Upper lobe of left lung (tissue), 6 donors: ENCODE data around the gene EXOC1. TPM values are rescaled to one million over a fixed set of nuclear protein-coding genes. Genes with fewer than 3 reads are reported as not detected.
A peak's percentile ranks its signal among the peaks of the same experiment; 100 is the strongest.

Source experiments
- ATAC-seq, 2 donors: fragments of 200-7000 bp; cut with Tn5 transposase; one replicate each; pipeline ENCODE4 v1.9.1; 2022; ENCODE audit warnings: mild to moderate bottlenecking in 2 of 2, moderate library complexity in 2 of 2; ENCODE audit not compliant: low FRiP score in 2 of 2
- DNase-seq, 2 donors: peaks; one replicate each; pipeline ENCODE4 v3.0.0-alpha.2; 2019 to 2020
- H3K27ac ChIP-seq, 4 donors: fragments of 200-600 bp; sonication (generic); one replicate each; pipeline ENCODE4 v1.5.1; 2016 to 2019
- H3K27me3 ChIP-seq, 4 donors: fragments of 200-600 bp; sonication (generic); one replicate each; pipeline ENCODE4 v1.5.1; 2017 to 2019
- H3K36me3 ChIP-seq, 4 donors: fragments of 200-600 bp; sonication (generic); one replicate each; pipeline ENCODE4 v1.5.1; 2016 to 2019
- H3K4me1 ChIP-seq, 4 donors: fragments of 200-600 bp; sonication (generic); one replicate each; pipeline ENCODE4 v1.5.1; 2018 to 2019
- H3K4me3 ChIP-seq, 4 donors: fragments of 200-600 bp; sonication (generic); one replicate each; pipeline ENCODE4 v1.5.1; 2017 to 2019; ENCODE audit warnings: mild to moderate bottlenecking in 2 of 4, moderate library complexity in 1 of 4
- H3K9me3 ChIP-seq, 4 donors: fragments of 200-600 bp; sonication (generic); one replicate each; pipeline ENCODE4 v1.5.1; 2018 to 2019
- CTCF ChIP-seq, 6 experiments: fragments of 450-650 bp in 4 of 6; fragments of 200-600 bp in 2 of 6; sonication (generic) in 2 of 6; IDR thresholded peaks; one replicate each; pipeline ENCODE4 v1.5.1; 2016 to 2019; ENCODE audit warnings: antibody characterized with exemption in 6 of 6
- EP300 ChIP-seq, 4 donors: sonication (generic); formaldehyde crosslinking; IDR thresholded peaks; one replicate each; pipeline ENCODE4 v1.5.1; 2017; ENCODE audit warnings: antibody characterized with exemption in 4 of 4, control low read depth in 2 of 4
- POLR2A ChIP-seq, 4 donors: fragments of 450-650 bp; IDR thresholded peaks; one replicate each; pipeline ENCODE4 v1.5.1; 2016 to 2017; ENCODE audit warnings: antibody characterized with exemption in 4 of 4, mild to moderate bottlenecking in 2 of 4
- POLR2AphosphoS5 ChIP-seq, 2 donors: sonication (generic); formaldehyde crosslinking; IDR thresholded peaks; one replicate each; pipeline ENCODE4 v1.5.1; 2017; ENCODE audit warnings: antibody characterized with exemption in 2 of 2
- WGBS, 2 donors: methylation state at CpG; one replicate each; pipeline ENCODE4 v1.1.5; 2017 to 2018; 5-methylcytosine and 5-hydroxymethylcytosine counted together
- total RNA-seq, 6 donors: library from RNA; depleted of rRNA in 4 of 6; stranded (reverse); fragments of >200 nt in 4 of 6; gene quantifications; one replicate each; pipeline versions ENCODE4 v1.1.0 to v1.2.1, GENCODE V29; 2016 to 2021
- donor health status: DM: no; HTN: no; CAD: no; lungs with moderate emphysema.
- donor health status: DM: no; HTN: yes; CAD: no; lungs with severe emphysema.

Gene EXOC1
- total RNA-seq, 6 donors from 2014 or later, result 19.1 to 44.2 (median 32.4) TPM

GRCh38 chr4:55868581-55869090 lies 15.2 kb downstream of the EXOC1 start:
- WGBS, 2 donors, result 97 to 100% methylated on average over 1 of the region's 1 CpG
- no peak for ATAC-seq
- H3K36me3 ChIP-seq, result peaks cover 15 to 67% (median 21%) of the 10 kb centered on the region in 4 donors

GRCh38 chr4:55871299-55871800 lies 17.9 kb downstream of the EXOC1 start:
- H3K36me3 ChIP-seq, result peaks cover 15 to 75% (median 23%) of the 10 kb centered on the region in 4 donors
- H3K9me3 ChIP-seq, result no peaks in the 10 kb centered on the region
- DNase-seq (peak in 1 of 2 donors; percentile 42), ATAC-seq (peak in 1 of 2 donors; percentile 63)
- H3K27ac ChIP-seq, result no peak overlapping the region
- WGBS, 2 donors, result 64 to 73% methylated on average over 5 of the region's 5 CpGs
- no peaks in the 10 kb centered on the region for H3K27me3 ChIP-seq
- no peak overlapping the region for H3K4me3 ChIP-seq
- TF ChIP-seq EP300 (IDR thresholded peaks at IDR 0.05) (no peak), POLR2AphosphoS5 (IDR thresholded peaks at IDR 0.05) (no peak), POLR2A (IDR thresholded peaks at IDR 0.05) (no peak), CTCF (IDR thresholded peaks at IDR 0.05) (no peak)
- H3K4me1 ChIP-seq, result peaks cover 4 to 23% (median 6%) of the 10 kb centered on the region in 4 donors

More at GRCh38 chr4:55868581-55869090, 15.2 kb downstream of the EXOC1 start:
- no peak for DNase-seq
- Histone ChIP-seq H3K4me1 (peaks cover 8 to 28% (median 11%) of the 10 kb centered on the region in 4 donors), H3K27ac (no peak overlapping the region), H3K27me3 (no peaks in the 10 kb centered on the region), H3K4me3 (no peak overlapping the region), H3K9me3 (no peaks in the 10 kb centered on the region)
- TF ChIP-seq CTCF (IDR thresholded peaks at IDR 0.05) (no peak), EP300 (IDR thresholded peaks at IDR 0.05) (no peak), POLR2AphosphoS5 (IDR thresholded peaks at IDR 0.05) (no peak), POLR2A (IDR thresholded peaks at IDR 0.05) (no peak)

GRCh38 chr4:55874831-55875230 lies 21.4 kb downstream of the EXOC1 start:
- no peak overlapping the region for H3K4me3 ChIP-seq
- H3K4me1 ChIP-seq, result peaks cover 0 to 11% (median 0%) of the 10 kb centered on the region in 4 donors
- DNase-seq (no peak), ATAC-seq (no peak)
- no peaks in the 10 kb centered on the region for H3K27me3 ChIP-seq
- H3K27ac ChIP-seq, result no peak overlapping the region
- H3K36me3 ChIP-seq, result peaks cover 11 to 80% (median 29%) of the 10 kb centered on the region in 4 donors
- no peaks in the 10 kb centered on the region for H3K9me3 ChIP-seq
- TF ChIP-seq POLR2AphosphoS5 (IDR thresholded peaks at IDR 0.05) (no peak), POLR2A (IDR thresholded peaks at IDR 0.05) (no peak), EP300 (IDR thresholded peaks at IDR 0.05) (no peak)

- TF ChIP-seq POLR2AphosphoS5 (IDR thresholded peaks at IDR 0.05), result no peak
- TF ChIP-seq CTCF (IDR thresholded peaks at IDR 0.05), result no peak
- TF ChIP-seq EP300 (IDR thresholded peaks at IDR 0.05), result no peak
- TF ChIP-seq POLR2A (IDR thresholded peaks at IDR 0.05), result no peak
- DNase-seq, result no peak
- no peaks in the 10 kb centered on the region for H3K9me3 ChIP-seq
- peaks cover 0 to 3% (median 0%) of the 10 kb centered on the region in 4 donors for H3K4me1 ChIP-seq
- no peak for ATAC-seq
- H3K36me3 ChIP-seq, result peaks cover 12 to 80% (median 30%) of the 10 kb centered on the region in 4 donors
- no peak overlapping the region for H3K4me3 ChIP-seq
- H3K27ac ChIP-seq, result no peak overlapping the region
- no peaks in the 10 kb centered on the region for H3K27me3 ChIP-seq
Observed at GRCh38 chr4:55876387-55876786, 22.9 kb downstream of the EXOC1 start.

- 96 to 97% methylated on average over 3 of the region's 3 CpGs for WGBS, 2 donors
- H3K4me1 ChIP-seq, result no peaks in the 10 kb centered on the region
- H3K27ac ChIP-seq, result no peak overlapping the region
- no peaks in the 10 kb centered on the region for H3K27me3 ChIP-seq
- no peaks in the 10 kb centered on the region for H3K9me3 ChIP-seq
- no peak for DNase-seq
- ATAC-seq, result no peak
- TF ChIP-seq POLR2A (IDR thresholded peaks at IDR 0.05) (no peak), EP300 (IDR thresholded peaks at IDR 0.05) (no peak)
- no peak overlapping the region for H3K4me3 ChIP-seq
- H3K36me3 ChIP-seq, result peaks cover 12 to 74% (median 34%) of the 10 kb centered on the region in 4 donors
Observed at GRCh38 chr4:55879224-55879623, 25.8 kb downstream of the EXOC1 start.
